CD14-positive monocyte (primary cell): ENCODE measurements around the gene FNDC11. TPM values are rescaled to one million over a fixed set of nuclear protein-coding genes. Genes with fewer than 3 reads are reported as not detected.

Experiments used
- DNase-seq, 3 donors: peaks; one replicate each; pipeline ENCODE4 v3.0.0-alpha.2; 2011 to 2022
- H2AFZ ChIP-seq: 2 replicates; pipeline ENCODE4 v1.6.0; 2012; ENCODE audit warnings: mild to moderate bottlenecking, low read depth, low read length, inconsistent platforms; ENCODE audit not compliant: insufficient read depth, poor library complexity, severe bottlenecking
- H3K27ac ChIP-seq, 2 donors: 1 replicate in 1 of 2; 2 replicates in 1 of 2; pipeline ENCODE4 v1.5.1; 2012 to 2013; ENCODE audit warnings: low read length in 2 of 2, control low read depth in 1 of 2, inconsistent platforms in 1 of 2, low read depth in 1 of 2, mild to moderate bottlenecking in 1 of 2
- H3K27me3 ChIP-seq, 2 donors: one replicate each; pipeline versions ENCODE4 v1.6.0 to v1.6.1; 2011 to 2013; ENCODE audit warnings: low read length in 2 of 2; ENCODE audit not compliant: control insufficient read depth in 2 of 2, insufficient read depth in 2 of 2
- H3K36me3 ChIP-seq, 2 donors: replicated peaks in 1 of 2; 1 replicate in 1 of 2; 2 replicates in 1 of 2; pipeline versions ENCODE4 v1.5.1 to v1.6.1; 2012 to 2013; ENCODE audit warnings: low read length in 2 of 2, control low read depth in 1 of 2, inconsistent platforms in 1 of 2, mild to moderate bottlenecking in 1 of 2; ENCODE audit not compliant: insufficient read depth in 2 of 2, control insufficient read depth in 1 of 2
- H3K4me1 ChIP-seq, 2 donors: 1 replicate in 1 of 2; 2 replicates in 1 of 2; pipeline versions ENCODE4 v1.5.1 to v1.6.1; 2012 to 2013; ENCODE audit warnings: low read length in 2 of 2, control low read depth in 1 of 2, inconsistent platforms in 1 of 2, mild to moderate bottlenecking in 1 of 2, moderate library complexity in 1 of 2; ENCODE audit not compliant: insufficient read depth in 2 of 2, control insufficient read depth in 1 of 2
- H3K4me2 ChIP-seq: replicated peaks from 2 replicates; pipeline ENCODE3; 2012; ENCODE audit warnings: low read length, moderate library complexity, mild to moderate bottlenecking; ENCODE audit not compliant: poor library complexity, severe bottlenecking; ENCODE audit errors: extremely low read depth
- H3K4me3 ChIP-seq, 3 experiments: fragments of 200-600 bp in 1 of 3; sonication (generic) in 1 of 3; replicated peaks in 1 of 3; 1 replicate in 2 of 3; 2 replicates in 1 of 3; pipeline ENCODE4 v1.5.1; 2011 to 2013; ENCODE audit warnings: low read length in 3 of 3, mild to moderate bottlenecking in 3 of 3, control low read depth in 2 of 3, low read depth in 2 of 3, inconsistent platforms in 1 of 3, moderate library complexity in 1 of 3
- H3K79me2 ChIP-seq: 2 replicates; pipeline ENCODE4 v1.6.0; 2012; ENCODE audit warnings: mild to moderate bottlenecking, control low read depth, inconsistent platforms, low read length, moderate library complexity; ENCODE audit not compliant: insufficient read depth
- H3K9ac ChIP-seq: 2 replicates; pipeline ENCODE4 v1.6.0; 2017; ENCODE audit warnings: low read length, mild to moderate bottlenecking; ENCODE audit not compliant: insufficient read depth, poor library complexity, severe bottlenecking
- H3K9me3 ChIP-seq, 2 donors: replicated peaks in 1 of 2; 1 replicate in 1 of 2; 2 replicates in 1 of 2; pipeline versions ENCODE4 v1.5.1 to v1.6.1; 2012 to 2013; ENCODE audit warnings: low read length in 2 of 2, control low read depth in 1 of 2; ENCODE audit not compliant: control insufficient read depth in 1 of 2, insufficient read depth in 1 of 2
- H4K20me1 ChIP-seq: 2 replicates; pipeline ENCODE4 v1.6.0; 2012; ENCODE audit warnings: mild to moderate bottlenecking, low read length, control low read depth, moderate library complexity; ENCODE audit not compliant: insufficient read depth
- H3K27ac Mint-ChIP-seq, 7 donors: one replicate each; pipeline ENCODE4 v1.8.0; 2020; ENCODE audit warnings: mild to moderate bottlenecking in 7 of 7, mixed read lengths in 7 of 7, moderate library complexity in 6 of 7, inconsistent platforms in 2 of 7
- H3K27me3 Mint-ChIP-seq, 3 donors: one replicate each; pipeline ENCODE4 v1.8.0; 2021 to 2022; ENCODE audit warnings: low read depth in 3 of 3, mild to moderate bottlenecking in 3 of 3, mixed read lengths in 3 of 3, moderate library complexity in 3 of 3, inconsistent platforms in 1 of 3
- H3K36me3 Mint-ChIP-seq, 2 donors: one replicate each; pipeline ENCODE4 v1.8.0; 2020; ENCODE audit warnings: mixed read lengths in 2 of 2, inconsistent platforms in 1 of 2, mild to moderate bottlenecking in 1 of 2
- H3K4me1 Mint-ChIP-seq: one replicate; pipeline ENCODE4 v1.8.0; 2020; ENCODE audit warnings: mild to moderate bottlenecking, mixed read lengths
- H3K4me3 Mint-ChIP-seq, 2 donors: one replicate each; pipeline ENCODE4 v1.8.0; 2020; ENCODE audit warnings: mild to moderate bottlenecking in 2 of 2, mixed read lengths in 2 of 2, moderate library complexity in 1 of 2
- H3K9me3 Mint-ChIP-seq, 7 donors: one replicate each; pipeline ENCODE4 v1.8.0; 2020 to 2022; ENCODE audit warnings: mixed read lengths in 7 of 7, mild to moderate bottlenecking in 6 of 7, moderate library complexity in 6 of 7, inconsistent platforms in 2 of 7
- CTCF ChIP-seq: fragments of 200-600 bp; IDR thresholded peaks from one replicate; pipeline ENCODE4 v1.8.0; 2022; ENCODE audit warnings: antibody characterized with exemption, mild to moderate bottlenecking
- WGBS: methylation state at CpG from one replicate; pipeline ENCODE4 v1.1.5; 2013; ENCODE audit warnings: missing lambda C conversion rate; ENCODE audit not compliant: insufficient coverage; 5-methylcytosine and 5-hydroxymethylcytosine counted together
- intact Hi-C, 2 donors: fragments of 100-400 bp; cut with micrococcal nuclease; formaldehyde crosslinking; loops; one replicate each; pipeline versions ENCODE4 v1.15.0 to v1.15.1; 2023
- polyA minus RNA-seq: library from RNA; depleted of rRNA, polyadenylated mRNA; stranded (reverse); fragments of >200 nt; gene quantifications from 2 replicates; pipeline ENCODE4 v1.2.3, GENCODE V29; 2012
- polyA plus RNA-seq, 3 donors: library from polyadenylated mRNA; depleted of rRNA in 1 of 3; unstranded in 2 of 3; stranded (reverse) in 1 of 3; fragments of 300-500 nt in 2 of 3; fragments of >200 nt in 1 of 3; fragmentation: Illumina TruSeq in 2 of 3; gene quantifications; 1 replicate in 2 of 3; 2 replicates in 1 of 3; pipeline ENCODE4 v1.2.3, GENCODE V29; 2012 to 2021
- total RNA-seq, 12 experiments: library from RNA in 1 of 12; stranded (reverse) in 1 of 12; fragments of 120-200 nt in 1 of 12; gene quantifications; one replicate each; pipeline ENCODE4 v1.2.4 and lab custom pipeline; 2013 to 2026; ENCODE audit warnings: mixed read lengths in 6 of 12, inconsistent platforms in 1 of 12

Gene FNDC11, protein sequence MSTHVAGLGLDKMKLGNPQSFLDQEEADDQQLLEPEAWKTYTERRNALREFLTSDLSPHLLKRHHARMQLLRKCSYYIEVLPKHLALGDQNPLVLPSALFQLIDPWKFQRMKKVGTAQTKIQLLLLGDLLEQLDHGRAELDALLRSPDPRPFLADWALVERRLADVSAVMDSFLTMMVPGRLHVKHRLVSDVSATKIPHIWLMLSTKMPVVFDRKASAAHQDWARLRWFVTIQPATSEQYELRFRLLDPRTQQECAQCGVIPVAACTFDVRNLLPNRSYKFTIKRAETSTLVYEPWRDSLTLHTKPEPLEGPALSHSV
- 0.10 TPM for total RNA-seq (2013)
- under 1 TPM in 1 of 3 donors, not detected in 2; 0.23 TPM for polyA plus RNA-seq
- 0.14 and 0.16 TPM in 2 replicates for polyA minus RNA-seq
- total RNA-seq (lab: John Stamatoyannopoulos, UW): 0 to 0.30 (median 0.08) reads per million in 11 experiments

GRCh38 chr20:63553933-63554290 lies at the start of gene FNDC11:
Gene FNDC11, plus strand, starts transcription at chr20:63554159. Its CDS starts 1,505 bp downstream, at chr20:63555664.
- Mint-ChIP-seq H3K27me3 (peaks cover 50 to 84% (median 69%) of the 10 kb centered on the region in 3 donors), H3K27ac (peak within 1 kb of the TSS in 2 of 7 donors; percentile 30 to 31), H3K4me1 (peaks cover 10% of the 10 kb centered on the region)

DNA sequence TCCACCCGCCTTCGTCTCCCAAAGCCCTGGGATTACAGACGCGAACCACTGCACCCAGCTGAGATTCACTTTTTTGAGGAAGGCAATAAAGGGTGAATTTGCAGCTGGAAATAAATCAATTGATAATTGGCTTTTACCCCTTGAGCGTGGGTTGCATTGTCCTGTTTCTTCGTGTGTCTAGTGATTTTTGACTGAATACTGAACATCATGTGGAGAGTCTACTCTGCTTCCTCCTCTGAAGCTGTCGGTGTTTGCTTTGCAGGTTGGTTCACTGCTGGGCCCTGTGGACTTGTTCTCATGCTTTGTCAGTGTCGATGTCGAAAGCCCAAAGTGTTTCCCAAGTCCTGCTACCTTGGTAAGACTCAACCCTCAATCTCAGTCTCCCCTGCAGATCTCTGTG lies 49.3 kb upstream of the FNDC11 start:
- H3K27ac ChIP-seq: no peak overlapping the region
- peaks cover 0 to 4% of the 10 kb centered on the region in 2 donors for H3K4me1 ChIP-seq
- WGBS: 96% methylated on average over 5 of the region's 9 CpGs
- no peaks in the 10 kb centered on the region for H3K79me2 ChIP-seq
- DNase-seq: no peak
- Mint-ChIP-seq H3K4me3 (no peak overlapping the region), H3K9me3 (peaks cover 13 to 25% (median 20%) of the 10 kb centered on the region in 7 donors), H3K36me3 (no peaks in the 10 kb centered on the region), H3K4me1 (peaks cover 5% of the 10 kb centered on the region), H3K27me3 (peaks cover 26 to 50% (median 26%) of the 10 kb centered on the region in 3 donors), H3K27ac (no peak overlapping the region)
- intact Hi-C loops: no loop called here
- no peak overlapping the region for H3K4me3 ChIP-seq
- H3K9me3 ChIP-seq: peaks cover 17 to 22% of the 10 kb centered on the region in 2 donors
- H3K4me2 ChIP-seq: no peak overlapping the region
- H3K36me3 ChIP-seq: no peaks in the 10 kb centered on the region
- no peak overlapping the region for H2AFZ ChIP-seq
- TF ChIP-seq CTCF: no peak
- no peak overlapping the region for H3K9ac ChIP-seq
- H4K20me1 ChIP-seq: no peaks in the 10 kb centered on the region
- H3K27me3 ChIP-seq: peaks cover 0 to 21% of the 10 kb centered on the region in 2 donors

More at GRCh38 chr20:63553933-63554290, at the start of gene FNDC11:
- H3K9me3 Mint-ChIP-seq: peaks cover 2 to 12% (median 6%) of the 10 kb centered on the region in 7 donors
- Histone ChIP-seq H3K9ac (peak within 1 kb of the TSS; percentile 15), H3K9me3 (peaks cover 0 to 7% of the 10 kb centered on the region in 2 donors), H4K20me1 (peaks cover 35% of the 10 kb centered on the region), H3K27me3 (peaks cover 2 to 59% of the 10 kb centered on the region in 2 donors), H3K27ac (no peak within 1 kb of the TSS), H3K4me1 (peaks cover 15 to 22% of the 10 kb centered on the region in 2 donors), H3K4me2 (peak within 1 kb of the TSS; percentile 81), H2AFZ (peak within 1 kb of the TSS; percentile 71), H3K79me2 (no peaks in the 10 kb centered on the region), H3K36me3 (no peaks in the 10 kb centered on the region), H3K4me3 (peak within 1 kb of the TSS; percentile 3 to 72 (median 28))
- H3K4me3 Mint-ChIP-seq: peak within 1 kb of the TSS; percentile 49 to 62
- DNase-seq: peak in 1 of 3 donors; percentile 39
- H3K36me3 Mint-ChIP-seq: peaks cover 5 to 7% of the 10 kb centered on the region in 2 donors
- WGBS: 2% methylated on average over 30 of the region's 34 CpGs
- no peak for TF ChIP-seq CTCF
- intact Hi-C loops: no loop called here
